Loucy (cell line): Measurements from ENCODE around the gene SYNRG.

Experiments
- H2AFZ ChIP-seq: fragments of 200-600 bp; sonication (generic); 2 replicates; pipeline ENCODE4 v1.6.0; 2016; ENCODE audit warnings: antibody characterized with exemption, mild to moderate bottlenecking, low read length, moderate library complexity
- H3F3A ChIP-seq: fragments of 200-600 bp; 2 replicates; pipeline ENCODE4 v1.6.0; 2016; ENCODE audit warnings: antibody characterized with exemption, low read depth, mild to moderate bottlenecking
- H3K27me3 ChIP-seq: fragments of 200-600 bp; sonication (generic); 2 replicates; pipeline ENCODE4 v1.6.1; 2014; ENCODE audit warnings: low read length, mild to moderate bottlenecking; ENCODE audit not compliant: insufficient read depth, poor library complexity, severe bottlenecking
- H3K36me3 ChIP-seq: fragments of 200-600 bp; sonication (generic); 2 replicates; pipeline ENCODE4 v1.6.1; 2016; ENCODE audit warnings: low read length; ENCODE audit not compliant: insufficient read depth
- H3K4me1 ChIP-seq: fragments of 200-600 bp; sonication (generic); 2 replicates; pipeline ENCODE4 v1.5.1; 2014; ENCODE audit warnings: low read length, mild to moderate bottlenecking; ENCODE audit not compliant: insufficient read depth, poor library complexity, severe bottlenecking
- H3K4me2 ChIP-seq: fragments of 200-600 bp; sonication (generic); 2 replicates; pipeline ENCODE4 v1.6.0; 2014; ENCODE audit warnings: antibody characterized with exemption, low read length, low read depth, mild to moderate bottlenecking; ENCODE audit not compliant: poor library complexity, severe bottlenecking
- H3K4me3 ChIP-seq: fragments of 200-600 bp; sonication (generic); 2 replicates; pipeline ENCODE4 v1.5.1; 2014; ENCODE audit warnings: low read length, mild to moderate bottlenecking, mixed read lengths; ENCODE audit not compliant: poor library complexity, severe bottlenecking
- H3K79me2 ChIP-seq: fragments of 200-600 bp; sonication (generic); 2 replicates; pipeline ENCODE4 v1.6.1; 2014; ENCODE audit warnings: low read length; ENCODE audit not compliant: insufficient read depth
- H3K9ac ChIP-seq: fragments of 200-600 bp; sonication (generic); 2 replicates; pipeline ENCODE4 v1.6.0; 2014; ENCODE audit warnings: mild to moderate bottlenecking, low read depth, low read length, moderate library complexity; ENCODE audit not compliant: poor library complexity, severe bottlenecking
- H3K9me2 ChIP-seq: fragments of 200-600 bp; sonication (generic); replicated peaks from 2 replicates; pipeline ENCODE4 v1.6.1; 2016; ENCODE audit warnings: low read depth, low read length, mixed read lengths
- H3K9me3 ChIP-seq: fragments of 200-600 bp; sonication (generic); 2 replicates; pipeline ENCODE4 v1.6.1; 2014; ENCODE audit warnings: mild to moderate bottlenecking, antibody characterized with exemption, low read length, low read depth; ENCODE audit not compliant: insufficient read depth
- H4K20me1 ChIP-seq: fragments of 200-600 bp; sonication (generic); 2 replicates; pipeline ENCODE4 v1.6.0; 2014; ENCODE audit warnings: antibody characterized with exemption, low read length, mild to moderate bottlenecking; ENCODE audit not compliant: insufficient read depth, poor library complexity, severe bottlenecking
- CTCF ChIP-seq: fragments of 200-600 bp; sonication (generic); conservative IDR thresholded peaks from 2 replicates; pipeline ENCODE4 v1.5.1; 2014; ENCODE audit warnings: mild to moderate bottlenecking, antibody characterized with exemption, low read length
- EZH2phosphoT487 ChIP-seq: fragments of 200-600 bp; IDR thresholded peaks from 2 replicates; pipeline ENCODE4 v1.6.1; 2018; ENCODE audit warnings: antibody characterized with exemption, mild to moderate bottlenecking, moderate library complexity, borderline replicate concordance

SYNRG gene

GRCh38 chr17:37608351-37609169, 658 bp downstream of the SYNRG start:
- no peak for TF ChIP-seq CTCF
- TF ChIP-seq EZH2phosphoT487, result no peak
- H3K9me3 ChIP-seq, result peaks cover 2% of the 10 kb centered on the region
- peak overlapping the region; percentile 86 for H3K4me2 ChIP-seq
- H3K36me3 ChIP-seq, result peaks cover 10% of the 10 kb centered on the region; the same call in 1 of the 2 replicates
- H4K20me1 ChIP-seq, result peaks cover 38% of the 10 kb centered on the region
- peak overlapping the region; percentile 96 for H3K9ac ChIP-seq
- H3K27me3 ChIP-seq, result no peaks in the 10 kb centered on the region
- H3K79me2 ChIP-seq, result peaks cover 45% of the 10 kb centered on the region
- H3K4me1 ChIP-seq, result peaks cover 49% of the 10 kb centered on the region
- no peaks in the 10 kb centered on the region for H3K9me2 ChIP-seq
- H3K4me3 ChIP-seq, result peak overlapping the region; percentile 94
- H3F3A ChIP-seq, result peaks cover 28% of the 10 kb centered on the region
- peak overlapping the region; percentile 62 for H2AFZ ChIP-seq

- Histone ChIP-seq H4K20me1 (peaks cover 44% of the 10 kb centered on the region), H3K9me2 (no peaks in the 10 kb centered on the region), H3K9ac (peak overlapping the region; percentile 96), H3K4me2 (peak overlapping the region; percentile 86), H3K79me2 (peaks cover 53% of the 10 kb centered on the region), H3K27me3 (no peaks in the 10 kb centered on the region), H3K4me1 (peaks cover 49% of the 10 kb centered on the region), H3K4me3 (peak overlapping the region; percentile 94), H3F3A (peaks cover 28% of the 10 kb centered on the region), H2AFZ (no peak overlapping the region; the same call in 1 of the 2 replicates), H3K36me3 (peaks cover 5% of the 10 kb centered on the region; the same call in 1 of the 2 replicates), H3K9me3 (peaks cover 6% of the 10 kb centered on the region)
- TF ChIP-seq CTCF (no peak), EZH2phosphoT487 (no peak)
These were observed 1.4 kb downstream of the SYNRG start for GRCh38 chr17:37607637-37608331.

- Histone ChIP-seq H3K27me3 (no peaks in the 10 kb centered on the region), H3K4me3 (peak overlapping the region; percentile 94), H3K9me2 (no peaks in the 10 kb centered on the region), H3K9me3 (peaks cover 6% of the 10 kb centered on the region), H3K9ac (peak overlapping the region; percentile 96), H3K4me2 (peak overlapping the region; percentile 86), H2AFZ (no peak overlapping the region), H3F3A (peaks cover 28% of the 10 kb centered on the region), H3K4me1 (peaks cover 49% of the 10 kb centered on the region), H3K79me2 (peaks cover 69% of the 10 kb centered on the region), H4K20me1 (peaks cover 44% of the 10 kb centered on the region), H3K36me3 (no peaks in the 10 kb centered on the region)
- TF ChIP-seq EZH2phosphoT487 (no peak), CTCF (no peak)
These were observed 3.3 kb downstream of the SYNRG start for GRCh38 chr17:37605813-37606505.
